OCI-LY7 (cell line): Measurements from ENCODE around the gene RAB27A. TPM values are rescaled to one million over a fixed set of nuclear protein-coding genes. Genes with fewer than 3 reads are reported as not detected.

ENCODE experiments used
- BruUV-seq: library from RNA; stranded (reverse); fragments of 400-500 nt; replicated peaks from 2 replicates; lab custom pipeline; 2021; lab: Mats Ljungman, UMichigan
- CTCF ChIA-PET: fragments of 300-600 bp; sonication (Branson Sonifier 250); formaldehyde crosslinking; loops from one replicate; lab custom pipeline; 2022; ENCODE audit warnings: antibody characterized with exemption; ENCODE audit not compliant: unreplicated experiment; lab: Charles Lee
- POLR2A ChIA-PET: fragments of 300-600 bp; sonication (Branson Sonifier 250); formaldehyde crosslinking; loops from one replicate; lab custom pipeline; 2022; ENCODE audit warnings: antibody characterized with exemption; lab: Charles Lee
- DNase-seq: peaks from one replicate; pipeline ENCODE4 v3.0.0-alpha.2; 2015; ENCODE audit warnings: low spot score
- H2AFZ ChIP-seq: fragments of 200-600 bp; sonication (generic), shearing (Covaris generic); 2 replicates; pipeline ENCODE4 v1.6.1; 2014; ENCODE audit warnings: mild to moderate bottlenecking, antibody characterized with exemption, low read length, moderate library complexity
- H3K27ac ChIP-seq: fragments of 200-600 bp; sonication (generic); 2 replicates; pipeline ENCODE4 v1.5.1; 2014; ENCODE audit warnings: mixed run types, low read depth, mild to moderate bottlenecking, moderate library complexity, low read length, inconsistent platforms; ENCODE audit not compliant: poor library complexity, severe bottlenecking
- H3K36me3 ChIP-seq: fragments of 200-600 bp; sonication (generic); 2 replicates; pipeline ENCODE4 v1.6.1; 2014; ENCODE audit warnings: mild to moderate bottlenecking, antibody characterized with exemption, low read length, moderate library complexity, mixed read lengths; ENCODE audit not compliant: insufficient read depth
- H3K4me1 ChIP-seq: fragments of 200-600 bp; sonication (generic); 2 replicates; pipeline ENCODE4 v1.5.1; 2014; ENCODE audit warnings: mild to moderate bottlenecking, low read length; ENCODE audit not compliant: insufficient read depth, poor library complexity, severe bottlenecking
- H3K4me2 ChIP-seq: fragments of 200-600 bp; sonication (generic); 2 replicates; pipeline ENCODE4 v1.6.1; 2014; ENCODE audit warnings: mild to moderate bottlenecking, low read length
- H3K4me3 ChIP-seq: fragments of 200-600 bp; sonication (generic); 2 replicates; pipeline ENCODE4 v1.5.1; 2014; ENCODE audit warnings: mild to moderate bottlenecking, low read depth, low read length; ENCODE audit not compliant: poor library complexity, severe bottlenecking
- H3K79me2 ChIP-seq: fragments of 200-600 bp; sonication (generic); 2 replicates; pipeline ENCODE4 v1.6.1; 2016; ENCODE audit warnings: low read depth, mild to moderate bottlenecking, low read length, moderate library complexity, mixed read lengths; ENCODE audit not compliant: insufficient read depth
- H3K9me2 ChIP-seq: fragments of 200-600 bp; sonication (generic); 2 replicates; pipeline ENCODE4 v1.6.1; 2016; ENCODE audit warnings: mild to moderate bottlenecking, low read length, mixed read lengths; ENCODE audit not compliant: insufficient read depth
- H3K9me3 ChIP-seq: fragments of 200-600 bp; sonication (generic); 2 replicates; pipeline ENCODE4 v1.6.1; 2014; ENCODE audit warnings: mild to moderate bottlenecking, mixed run types, low read length, mixed read lengths
- H4K20me1 ChIP-seq: fragments of 200-600 bp; sonication (generic); 2 replicates; pipeline ENCODE4 v1.6.1; 2014; ENCODE audit warnings: mild to moderate bottlenecking, antibody characterized with exemption, low read length, moderate library complexity, mixed read lengths; ENCODE audit not compliant: insufficient read depth
- CTCF ChIP-seq: fragments of 200-600 bp; sonication (generic); conservative IDR thresholded peaks from 2 replicates; pipeline ENCODE4 v1.5.1; 2014; ENCODE audit warnings: mild to moderate bottlenecking, antibody characterized with exemption, low read length, moderate library complexity, mixed read lengths
- EZH2phosphoT487 ChIP-seq: fragments of 200-600 bp; sonication (generic); IDR thresholded peaks from 2 replicates; pipeline ENCODE4 v1.6.1; 2018; ENCODE audit warnings: low read depth, borderline replicate concordance, mild to moderate bottlenecking, mixed run types, antibody characterized with exemption, low read length, moderate library complexity, mixed read lengths
- intact Hi-C: fragments of 100-400 bp; cut with micrococcal nuclease; formaldehyde crosslinking; loops from one replicate; pipeline ENCODE4 v1.10.0; 2022; ENCODE audit not compliant: unreplicated experiment
- total RNA-seq, 2 experiments: library from RNA; depleted of rRNA in 1 of 2; stranded (reverse); fragments of >200 nt in 1 of 2; shearing (Covaris generic) in 1 of 2; gene quantifications; 2 replicates each; pipeline ENCODE4 v1.2.3, GENCODE V29; 2014 to 2022

Gene RAB27A
- total RNA-seq, 2 experiments from 2014 or later, result 4.5 to 22.4 TPM

GRCh38 chr15:55246567-55246966 lies 43.0 kb downstream of the RAB27A start:
- CTCF ChIA-PET, result no interaction called here

GRCh38 chr15:55245059-55245458 lies 44.6 kb downstream of the RAB27A start:
- intact Hi-C loops, result no loop called here
- POLR2A ChIA-PET, result no interaction called here

More at GRCh38 chr15:55246567-55246966, 43.0 kb downstream of the RAB27A start:
- Histone ChIP-seq H2AFZ (no peak overlapping the region), H4K20me1 (no peaks in the 10 kb centered on the region), H3K9me2 (no peaks in the 10 kb centered on the region), H3K79me2 (no peaks in the 10 kb centered on the region), H3K27ac (no peak overlapping the region), H3K36me3 (no peaks in the 10 kb centered on the region), H3K9me3 (no peaks in the 10 kb centered on the region), H3K4me2 (no peak overlapping the region), H3K4me1 (no peaks in the 10 kb centered on the region), H3K4me3 (no peak overlapping the region)
- no peak for DNase-seq
- TF ChIP-seq CTCF, result no peak
- TF ChIP-seq EZH2phosphoT487, result no peak
- intact Hi-C loops, result no loop called here
- POLR2A ChIA-PET, result interaction anchor here (0.7 kb wide), 3 partner anchors 10 to 168 kb away, joined by 3 read pairs; no protein-coding TSS in a partner anchor
- BruUV-seq, result no TSS peak

GRCh38 chr15:55241891-55242290 lies 47.7 kb downstream of the RAB27A start:
- H3K79me2 ChIP-seq, result no peaks in the 10 kb centered on the region
- intact Hi-C loops, result no loop called here
- no peaks in the 10 kb centered on the region for H4K20me1 ChIP-seq
- no peak for TF ChIP-seq EZH2phosphoT487
- TF ChIP-seq CTCF, result no peak
- no peak overlapping the region for H2AFZ ChIP-seq
- no peaks in the 10 kb centered on the region for H3K36me3 ChIP-seq
- no peak for DNase-seq
- H3K4me1 ChIP-seq, result no peaks in the 10 kb centered on the region
- ChIA-PET POLR2A (no interaction called here), CTCF (no interaction called here)
- BruUV-seq, result no TSS peak
- no peaks in the 10 kb centered on the region for H3K9me3 ChIP-seq
- H3K4me3 ChIP-seq, result no peak overlapping the region
- no peak overlapping the region for H3K27ac ChIP-seq
- no peak overlapping the region for H3K4me2 ChIP-seq
- H3K9me2 ChIP-seq, result no peaks in the 10 kb centered on the region

More at GRCh38 chr15:55245059-55245458, 44.6 kb downstream of the RAB27A start:
- H3K36me3 ChIP-seq, result no peaks in the 10 kb centered on the region
- DNase-seq, result no peak
- no peak overlapping the region for H3K4me2 ChIP-seq
- no peaks in the 10 kb centered on the region for H3K79me2 ChIP-seq
- no TSS peak for BruUV-seq
- CTCF ChIA-PET, result no interaction called here
- no peaks in the 10 kb centered on the region for H4K20me1 ChIP-seq
- H3K4me3 ChIP-seq, result no peak overlapping the region
- H3K27ac ChIP-seq, result no peak overlapping the region
- H3K4me1 ChIP-seq, result no peaks in the 10 kb centered on the region
- no peak for TF ChIP-seq EZH2phosphoT487
- no peaks in the 10 kb centered on the region for H3K9me2 ChIP-seq
- H3K9me3 ChIP-seq, result no peaks in the 10 kb centered on the region
- no peak overlapping the region for H2AFZ ChIP-seq
